ENCODE results near the gene IL17RD. TPM values are rescaled to one million over a fixed set of nuclear protein-coding genes. Genes with fewer than 3 reads are reported as not detected.
A peak's percentile ranks its signal among the peaks of the same experiment; 100 is the strongest.

The IL17RD gene
- total and polyA plus RNA-seq, 2 experiments from 2014 or later: 0.34 to 1.2 TPM

- no peak overlapping the region for H3K4me2 ChIP-seq (ENCODE audit: unreplicated experiment)
- no peaks in the 10 kb centered on the region for H3F3A ChIP-seq (ENCODE audit: insufficient read depth)
- no peaks in the 10 kb centered on the region for H3K9me2 ChIP-seq (ENCODE audit: insufficient read depth)
- no peaks in the 10 kb centered on the region for H4K20me1 ChIP-seq (ENCODE audit: insufficient read depth)
- H3K9me3 ChIP-seq (ENCODE audit: low read depth): no peaks in the 10 kb centered on the region
- no peaks in the 10 kb centered on the region for H3K79me2 ChIP-seq (ENCODE audit: insufficient read depth)
- H2AFZ ChIP-seq: no peak overlapping the region
- TF ChIP-seq EZH2phosphoT487 (IDR thresholded peaks at IDR 0.05; ENCODE audit: insufficient read depth, low read depth): no peak
- no peak for TF ChIP-seq EZH2 (IDR thresholded peaks at IDR 0.05; ENCODE audit: insufficient read depth, poor library complexity, severe bottlenecking)
- H3K27ac ChIP-seq: no peak overlapping the region
- H3K4me1 ChIP-seq (ENCODE audit: insufficient read depth): peaks cover 6% of the 10 kb centered on the region; the same call in 1 of the 2 replicates
- no peak overlapping the region for H3K9ac ChIP-seq
- H3K4me3 ChIP-seq: no peak overlapping the region
- WGBS, 2 experiments (ENCODE audit: low coverage in 1 of 2, low lambda C conversion rate in 2 of 2, missing lambda C conversion rate in 2 of 2): 80 to 83% methylated on average over 15 of the region's 15 CpGs
- no peak for DNase-seq
- H3K36me3 ChIP-seq (ENCODE audit: low read depth): no peaks in the 10 kb centered on the region
- in situ Hi-C loops (cut with MboI): no loop called here
- H3K27me3 ChIP-seq (replicated peaks; ENCODE audit: insufficient read depth): no peaks in the 10 kb centered on the region
These were observed 55.5 kb downstream of the IL17RD start for GRCh38 chr3:57109437-57110199.

- H3K79me2 ChIP-seq (ENCODE audit: insufficient read depth): no peaks in the 10 kb centered on the region
- H2AFZ ChIP-seq: no peak overlapping the region
- peaks cover 6% of the 10 kb centered on the region; the same call in 1 of the 2 replicates for H3K4me1 ChIP-seq (ENCODE audit: insufficient read depth)
- no peaks in the 10 kb centered on the region for H3K27me3 ChIP-seq (replicated peaks; ENCODE audit: insufficient read depth)
- no peaks in the 10 kb centered on the region for H4K20me1 ChIP-seq (ENCODE audit: insufficient read depth)
- H3F3A ChIP-seq (ENCODE audit: insufficient read depth): no peaks in the 10 kb centered on the region
- WGBS, 2 experiments (ENCODE audit: low coverage in 1 of 2, low lambda C conversion rate in 2 of 2, missing lambda C conversion rate in 2 of 2): 95 to 99% methylated on average over 8 of the region's 8 CpGs
- H3K9ac ChIP-seq: no peak overlapping the region
- H3K36me3 ChIP-seq (ENCODE audit: low read depth): no peaks in the 10 kb centered on the region
- no peaks in the 10 kb centered on the region for H3K9me3 ChIP-seq (ENCODE audit: low read depth)
- no peak overlapping the region for H3K27ac ChIP-seq
- no peak overlapping the region for H3K4me3 ChIP-seq
- H3K9me2 ChIP-seq (ENCODE audit: insufficient read depth): no peaks in the 10 kb centered on the region
- no peak for DNase-seq
- no peak for TF ChIP-seq EZH2phosphoT487 (IDR thresholded peaks at IDR 0.05; ENCODE audit: insufficient read depth, low read depth)
- TF ChIP-seq EZH2 (IDR thresholded peaks at IDR 0.05; ENCODE audit: insufficient read depth, poor library complexity, severe bottlenecking): no peak
- no peak overlapping the region for H3K4me2 ChIP-seq (ENCODE audit: unreplicated experiment)
- in situ Hi-C loops (cut with MboI): no loop called here
These were observed 56.5 kb downstream of the IL17RD start for GRCh38 chr3:57108684-57109083.

- Histone ChIP-seq H3K9me2 (ENCODE audit: insufficient read depth) (no peaks in the 10 kb centered on the region), H3K4me1 (ENCODE audit: insufficient read depth) (no peaks in the 10 kb centered on the region), H3K9ac (no peak overlapping the region), H3K4me3 (no peak overlapping the region), H3K36me3 (ENCODE audit: low read depth) (no peaks in the 10 kb centered on the region), H3K9me3 (ENCODE audit: low read depth) (no peaks in the 10 kb centered on the region), H4K20me1 (ENCODE audit: insufficient read depth) (no peaks in the 10 kb centered on the region), H3K79me2 (ENCODE audit: insufficient read depth) (no peaks in the 10 kb centered on the region), H3K27me3 (replicated peaks; ENCODE audit: insufficient read depth) (no peaks in the 10 kb centered on the region), H2AFZ (no peak overlapping the region), H3K27ac (no peak overlapping the region), H3K4me2 (ENCODE audit: unreplicated experiment) (no peak overlapping the region), H3F3A (ENCODE audit: insufficient read depth) (no peaks in the 10 kb centered on the region)
- no peak for TF ChIP-seq EZH2phosphoT487 (IDR thresholded peaks at IDR 0.05; ENCODE audit: insufficient read depth, low read depth)
- no peak for TF ChIP-seq EZH2 (IDR thresholded peaks at IDR 0.05; ENCODE audit: insufficient read depth, poor library complexity, severe bottlenecking)
- DNase-seq: no peak
- 93 to 96% methylated on average over 9 of the region's 9 CpGs for WGBS, 2 experiments (ENCODE audit: low coverage in 1 of 2, low lambda C conversion rate in 2 of 2, missing lambda C conversion rate in 2 of 2)
- in situ Hi-C loops (cut with MboI): no loop called here
These were observed 59.6 kb downstream of the IL17RD start for GRCh38 chr3:57105585-57105984.

- H3K27ac ChIP-seq: no peak overlapping the region
These were observed 65.0 kb downstream of the IL17RD start for GRCh38 chr3:57100046-57100695.

More at GRCh38 chr3:57100046-57100695, 65.0 kb downstream of the IL17RD start:
- 3 to 6% methylated on average over 7 of the region's 7 CpGs for WGBS, 2 experiments (ENCODE audit: low coverage in 1 of 2, low lambda C conversion rate in 2 of 2, missing lambda C conversion rate in 2 of 2)
- DNase-seq: peak; percentile 85
- Histone ChIP-seq H3K9ac (no peak overlapping the region), H3K9me2 (ENCODE audit: insufficient read depth) (no peaks in the 10 kb centered on the region), H3K36me3 (ENCODE audit: low read depth) (no peaks in the 10 kb centered on the region), H3K4me2 (ENCODE audit: unreplicated experiment) (no peak overlapping the region), H3K79me2 (ENCODE audit: insufficient read depth) (no peaks in the 10 kb centered on the region), H4K20me1 (ENCODE audit: insufficient read depth) (no peaks in the 10 kb centered on the region), H3K4me3 (no peak overlapping the region), H3K27me3 (replicated peaks; ENCODE audit: insufficient read depth) (no peaks in the 10 kb centered on the region), H3K9me3 (ENCODE audit: low read depth) (no peaks in the 10 kb centered on the region), H3F3A (ENCODE audit: insufficient read depth) (peaks cover 2% of the 10 kb centered on the region; the same call in 1 of the 2 replicates), H3K4me1 (ENCODE audit: insufficient read depth) (peaks cover 6% of the 10 kb centered on the region), H2AFZ (no peak overlapping the region)
- in situ Hi-C loops (cut with MboI): no loop called here
- TF ChIP-seq EZH2 (IDR thresholded peaks at IDR 0.05; ENCODE audit: insufficient read depth, poor library complexity, severe bottlenecking) (no peak), EZH2phosphoT487 (IDR thresholded peaks at IDR 0.05; ENCODE audit: insufficient read depth, low read depth) (no peak)

All from GM23248 (cell line).